HG03558 (cell line): Measurements from ENCODE around the gene AP3B2.
"Not testable (repeated sequence)": the region's sequence is repeated elsewhere in the genome, so short reads cannot be mapped to it uniquely, and the experiment has no call there.

Source experiments
- ATAC-seq: cut with Tn5 transposase; IDR thresholded peaks from one replicate; pipeline ENCODE4 v1.9.1; 2021; ENCODE audit warnings: moderate number of reproducible peaks; ENCODE audit not compliant: unreplicated experiment; ENCODE audit errors: extremely low read depth

AP3B2 gene

GRCh38 chr15:82650046-82650670, 59.5 kb downstream of the AP3B2 start:
- ATAC-seq = no peak

DNA sequence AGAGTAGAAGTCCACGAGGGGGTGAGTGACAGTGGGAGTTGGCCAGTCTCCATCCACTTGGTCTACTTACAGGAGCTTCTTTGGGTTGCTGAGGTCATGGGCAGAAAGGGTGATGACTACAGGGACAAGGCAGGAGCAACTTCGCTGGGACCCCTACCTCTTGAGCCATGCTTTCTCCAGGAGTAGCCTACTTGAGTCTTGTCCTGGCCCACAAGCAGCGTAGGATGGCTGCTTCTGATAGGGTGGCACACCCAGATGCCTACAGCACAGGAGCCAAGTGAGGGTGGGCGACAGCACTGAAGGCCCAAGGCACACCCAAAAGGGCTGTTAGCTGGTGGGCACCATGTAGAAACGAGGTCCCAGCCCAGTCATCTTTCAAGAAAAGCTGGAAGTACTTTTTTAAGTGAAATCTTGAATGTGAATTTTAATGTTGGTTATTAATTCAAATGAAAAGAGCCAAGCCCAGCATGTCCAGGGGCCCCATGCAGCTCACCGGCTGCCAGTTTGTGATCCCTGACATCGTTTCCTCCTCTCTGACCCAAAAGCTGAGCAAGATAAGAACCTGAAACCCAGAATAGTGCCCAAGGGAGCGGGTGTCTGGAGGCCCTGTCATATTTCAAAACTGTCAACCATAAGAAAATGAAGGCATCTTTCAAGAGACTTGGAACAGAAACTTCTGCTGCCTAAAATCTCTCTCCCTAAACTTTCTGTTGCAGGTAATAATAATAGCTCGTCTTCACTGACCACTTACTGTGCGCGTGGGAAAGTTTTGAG, 60.3 kb downstream of the AP3B2 start:
- no peak for ATAC-seq

DNA sequence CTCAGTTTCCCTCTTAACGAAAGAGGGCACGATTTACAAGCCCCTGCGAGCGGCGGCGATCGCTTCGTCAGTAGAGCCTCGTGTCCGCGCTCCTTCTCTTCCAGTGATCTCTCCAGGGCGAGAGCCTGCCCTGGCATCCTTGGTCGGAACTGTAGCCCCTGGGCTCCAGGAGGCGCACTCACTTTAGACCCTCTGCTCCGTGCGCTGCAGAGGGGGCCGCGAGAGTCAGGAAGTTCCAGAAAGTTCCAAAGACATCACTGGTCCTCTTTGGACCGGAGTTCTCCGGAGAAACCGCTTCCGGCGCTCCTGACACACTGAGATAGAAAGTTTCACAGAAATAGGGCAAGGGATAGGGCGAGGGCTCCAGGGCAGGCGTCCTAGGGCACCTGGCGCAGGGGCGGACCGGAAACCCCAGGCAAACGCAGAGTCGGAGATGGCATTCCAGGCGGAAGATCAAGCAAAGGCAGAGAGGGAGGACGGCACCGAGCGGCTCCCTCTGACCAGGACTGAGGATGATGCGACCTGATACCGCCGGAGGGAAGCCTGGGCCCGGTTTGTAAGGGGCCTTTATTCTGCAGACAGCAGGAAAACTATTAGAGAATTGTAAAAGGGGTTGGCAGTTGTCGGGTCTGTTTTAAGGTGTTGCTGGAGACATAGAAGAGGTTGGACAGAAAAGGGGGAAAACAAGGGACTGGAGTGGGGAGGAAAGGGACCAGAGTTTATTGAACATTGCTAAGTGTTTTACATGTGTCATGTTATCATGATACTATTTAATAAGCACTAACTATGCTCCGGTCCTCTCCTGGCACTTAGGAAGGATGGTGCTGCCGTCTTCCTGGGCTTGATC, 61.2 kb downstream of the AP3B2 start:
- ATAC-seq = no peak

GRCh38 chr15:82647835-82648256, 61.8 kb downstream of the AP3B2 start:
- ATAC-seq = no peak

DNA sequence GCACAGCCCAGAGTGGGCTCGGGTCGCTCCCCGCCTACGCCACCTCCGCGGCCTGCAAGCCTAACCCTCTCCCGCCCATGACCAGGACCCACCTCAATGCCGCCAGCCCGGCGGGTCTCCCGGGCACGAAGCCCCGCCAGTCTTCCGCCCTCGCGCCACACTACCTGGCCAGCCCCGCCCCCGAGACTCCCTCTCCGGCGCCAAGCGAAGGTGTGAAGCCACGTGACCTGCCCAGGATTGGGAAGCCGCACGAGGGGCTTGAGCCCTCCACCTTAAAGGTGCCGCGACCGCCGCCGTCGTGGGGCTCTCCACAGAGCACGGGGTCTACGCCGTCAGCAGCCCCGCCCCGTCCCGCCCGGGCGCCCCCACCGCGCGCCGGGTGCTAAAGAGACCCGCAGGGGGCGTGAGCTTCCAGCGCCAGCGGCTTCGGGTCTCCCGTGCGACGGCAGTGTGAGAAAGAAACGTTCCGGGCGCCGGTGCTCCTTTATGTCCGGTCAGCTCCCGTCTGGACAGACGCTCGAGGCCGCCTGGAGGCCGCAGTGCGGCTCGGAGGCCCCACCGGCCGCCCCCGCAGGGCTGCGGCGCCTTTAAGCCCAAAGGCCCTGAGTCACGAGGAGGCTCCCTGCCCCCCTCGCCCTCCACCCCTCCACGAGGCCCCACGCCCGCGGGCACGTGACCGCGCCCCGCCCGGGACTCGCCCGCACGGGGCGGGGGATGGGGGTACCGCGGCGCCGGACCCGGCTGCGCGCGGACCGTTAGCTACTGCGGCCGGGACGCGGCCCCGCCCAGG, 62.4 kb downstream of the AP3B2 start, which contains the start of gene CPEB1:
Gene CPEB1, minus strand, starts transcription at position 319 of the 790 bp plus-strand sequence. CDS start 18,904 bp downstream, outside the sequence.
- no peak for ATAC-seq

GRCh38 chr15:82646250-82647044, 63.2 kb downstream of the AP3B2 start:
- ATAC-seq = no peak

DNA sequence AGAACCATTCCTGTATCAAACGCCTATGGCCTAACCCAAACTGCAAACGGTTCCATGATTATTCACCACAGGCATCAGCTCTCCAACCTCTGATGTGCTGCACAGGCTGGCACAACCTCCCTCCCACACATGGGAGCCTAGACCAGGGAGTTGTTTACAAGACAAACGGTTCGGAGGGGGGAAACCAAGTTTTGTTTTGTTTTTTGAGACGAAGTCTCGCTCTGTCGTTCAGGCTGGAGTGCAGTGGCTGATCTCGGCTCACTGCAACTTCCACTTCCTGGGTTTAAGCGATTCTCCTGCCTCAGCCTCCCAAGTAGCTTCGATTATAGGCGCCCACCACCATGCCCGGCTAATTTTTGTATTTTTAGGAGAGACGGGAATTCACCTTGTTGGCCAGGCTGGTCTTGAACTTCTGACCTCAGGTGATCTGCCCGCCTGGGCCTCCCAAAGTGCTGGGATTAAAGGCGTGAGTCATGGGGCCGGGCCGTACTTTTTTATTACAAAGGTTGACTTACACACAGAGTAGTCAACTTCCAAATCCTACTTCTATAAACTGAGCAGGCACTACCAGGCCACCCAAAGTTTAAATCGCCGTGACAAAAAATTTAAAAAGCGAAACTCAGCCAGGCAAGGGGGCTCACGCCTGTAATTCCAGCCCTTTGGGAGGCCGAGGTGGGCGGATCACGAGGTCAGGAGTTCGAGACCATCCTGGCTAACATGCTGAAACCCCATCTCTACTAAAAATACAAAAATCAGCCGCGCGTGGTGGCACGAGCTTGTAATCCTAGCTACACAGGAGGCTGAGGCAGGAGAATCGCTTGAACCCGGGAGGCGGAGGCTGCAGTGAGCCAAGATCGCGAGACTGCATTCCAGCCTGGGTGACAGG, 64.5 kb downstream of the AP3B2 start:
- ATAC-seq = not testable (repeated sequence)

DNA sequence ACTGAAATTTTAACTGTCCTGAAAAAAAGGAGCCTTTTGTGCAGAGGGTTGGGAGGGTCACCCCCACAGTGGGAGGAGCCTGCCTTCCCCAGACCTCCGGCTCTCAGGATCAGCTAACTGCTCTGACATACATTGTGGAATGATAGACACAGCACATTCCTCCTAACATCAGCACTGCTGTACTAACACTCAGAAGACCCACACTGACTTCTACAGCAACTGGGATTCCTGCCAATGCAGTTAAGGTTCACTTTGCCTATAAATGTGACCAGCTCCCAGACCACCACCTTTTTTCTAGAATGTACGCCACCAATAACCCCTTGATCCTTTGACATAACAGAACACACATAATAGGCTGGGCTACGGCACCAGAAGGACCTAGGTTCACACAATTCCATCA, 65.7 kb downstream of the AP3B2 start:
- no peak for ATAC-seq

DNA sequence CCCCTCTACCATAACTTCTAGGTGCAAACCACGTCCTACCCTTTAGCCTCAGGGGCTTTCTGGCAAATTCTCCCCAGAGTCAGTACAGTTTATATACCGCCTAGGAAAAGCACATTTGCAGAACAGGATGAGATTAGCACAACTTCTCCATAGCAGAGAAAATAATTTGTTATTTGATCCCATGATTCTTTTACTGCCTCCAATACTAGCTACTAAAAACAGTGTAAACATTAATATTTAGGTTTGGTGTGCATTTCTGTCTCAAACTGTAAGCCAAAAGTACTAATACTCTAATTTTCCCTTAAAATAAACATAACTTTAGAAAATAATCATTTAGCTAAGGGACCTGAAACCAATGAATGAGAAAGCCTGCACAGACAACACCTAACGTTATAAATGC, 67.0 kb downstream of the AP3B2 start:
- ATAC-seq = no peak

GRCh38 chr15:82641129-82641798, 68.4 kb downstream of the AP3B2 start:
- ATAC-seq = no peak

- no peak for ATAC-seq
Measured at GRCh38 chr15:82640672-82641071, 69.0 kb downstream of the AP3B2 start.

DNA sequence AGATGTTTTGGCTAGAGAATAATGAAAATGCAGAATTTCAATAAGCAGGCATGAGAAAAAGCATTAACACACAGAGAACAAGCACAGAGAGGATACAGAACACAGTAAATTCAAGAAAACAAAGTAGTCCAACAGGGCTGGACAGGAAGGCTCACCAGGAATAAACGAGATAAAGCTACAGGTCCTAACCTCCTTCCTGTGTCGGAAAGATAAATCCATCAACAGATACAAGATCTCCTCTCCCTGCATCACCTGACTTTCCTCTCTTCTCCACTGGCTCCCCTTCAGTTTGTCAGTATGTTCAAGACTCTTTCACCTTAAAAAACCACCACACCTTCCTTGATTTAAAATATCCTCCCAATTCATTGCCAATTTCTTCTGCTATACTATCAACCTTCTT, 73.9 kb downstream of the AP3B2 start:
- no peak for ATAC-seq

- no peak for ATAC-seq
Measured at GRCh38 chr15:82630033-82630432, 79.6 kb downstream of the AP3B2 start.

DNA sequence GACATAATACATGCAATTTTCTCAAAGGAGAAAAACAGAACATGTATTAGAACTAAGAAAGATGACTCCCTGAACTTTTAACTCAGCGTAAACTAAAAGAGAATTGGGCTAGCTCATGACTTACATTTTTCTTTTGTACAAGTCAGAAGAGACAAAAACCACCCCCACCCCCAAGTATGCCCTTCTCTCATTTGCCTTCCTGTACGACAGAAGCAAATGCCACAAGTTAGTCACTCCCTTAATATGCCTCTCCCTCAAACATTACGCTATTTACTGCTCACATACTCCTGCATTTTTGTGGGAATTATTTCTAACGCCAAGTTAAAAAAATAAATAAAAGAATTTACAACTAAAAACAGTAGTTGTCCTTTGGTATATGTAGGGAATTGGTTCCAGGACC, 84.5 kb downstream of the AP3B2 start:
- ATAC-seq = no peak

DNA sequence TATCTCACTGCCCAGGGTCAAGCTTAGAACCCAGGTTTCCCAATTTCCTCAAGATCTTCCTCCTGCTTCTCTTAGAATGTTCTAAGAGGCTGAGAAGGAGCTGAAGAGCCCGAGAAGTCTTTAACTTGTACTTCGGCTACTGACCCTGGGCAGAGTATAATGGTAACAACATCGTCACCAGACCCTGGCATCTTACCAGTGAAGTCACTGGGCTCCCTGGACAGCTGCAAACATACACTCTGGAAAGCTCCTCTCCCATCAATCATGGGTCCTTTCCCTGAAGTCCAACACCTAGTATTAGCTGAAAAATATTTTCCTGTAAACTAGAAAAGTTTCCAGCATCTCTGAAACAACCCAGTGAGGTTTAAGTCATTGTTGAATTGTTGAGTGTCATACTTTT, 85.2 kb downstream of the AP3B2 start:
- no peak for ATAC-seq

DNA sequence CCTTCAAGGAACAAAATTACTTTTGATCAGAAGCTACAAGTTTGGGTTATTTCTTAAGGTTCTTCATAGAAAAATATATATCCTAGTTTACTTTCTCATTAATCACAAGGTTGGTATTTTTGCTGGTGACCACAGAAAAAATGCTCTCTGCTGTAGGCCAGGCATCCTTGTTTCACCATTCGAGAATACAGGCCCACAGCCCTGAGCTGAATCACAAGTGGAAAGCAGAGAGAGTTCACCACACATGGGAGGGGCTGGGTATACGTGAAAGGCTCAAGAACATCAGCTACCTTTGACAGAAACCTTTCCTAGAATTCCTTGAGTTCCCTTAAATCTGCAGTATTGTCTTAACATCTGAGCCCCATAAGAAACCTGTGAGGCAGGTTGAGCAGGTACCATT, 85.7 kb downstream of the AP3B2 start:
- ATAC-seq = no peak

- ATAC-seq = no peak
Measured at GRCh38 chr15:82621970-82622369, 87.7 kb downstream of the AP3B2 start.

DNA sequence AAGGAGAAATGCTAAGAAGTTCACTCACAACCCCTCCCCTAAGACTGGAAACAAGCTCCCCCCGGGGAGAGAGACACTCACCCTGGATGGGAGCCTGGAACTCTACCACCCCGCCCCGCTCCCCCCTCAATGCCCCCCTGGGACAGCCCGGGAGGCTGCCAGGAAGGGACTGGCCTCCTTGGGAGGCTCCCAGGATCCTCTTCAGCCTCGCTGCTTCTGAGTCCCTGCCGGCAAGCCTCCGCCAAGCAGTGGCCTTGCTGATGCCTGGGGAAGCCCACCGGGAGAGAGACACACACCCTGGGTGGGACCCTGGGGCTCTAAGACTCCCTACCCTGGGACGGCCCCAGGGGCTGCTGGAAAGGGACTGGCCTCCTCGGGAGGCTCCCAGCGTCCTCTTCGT, 95.9 kb downstream of the AP3B2 start:
- no peak for ATAC-seq
